NCI-H1436 (cell line): Measurements from ENCODE around the gene SHB.
"Not testable (repeated sequence)": the region's sequence is repeated elsewhere in the genome, so short reads cannot be mapped to it uniquely, and the experiment has no call there.

Experiments used
- DNase-seq: peaks from one replicate; lab custom pipeline; 2025; lab: John Stamatoyannopoulos, UW

SHB gene

DNA sequence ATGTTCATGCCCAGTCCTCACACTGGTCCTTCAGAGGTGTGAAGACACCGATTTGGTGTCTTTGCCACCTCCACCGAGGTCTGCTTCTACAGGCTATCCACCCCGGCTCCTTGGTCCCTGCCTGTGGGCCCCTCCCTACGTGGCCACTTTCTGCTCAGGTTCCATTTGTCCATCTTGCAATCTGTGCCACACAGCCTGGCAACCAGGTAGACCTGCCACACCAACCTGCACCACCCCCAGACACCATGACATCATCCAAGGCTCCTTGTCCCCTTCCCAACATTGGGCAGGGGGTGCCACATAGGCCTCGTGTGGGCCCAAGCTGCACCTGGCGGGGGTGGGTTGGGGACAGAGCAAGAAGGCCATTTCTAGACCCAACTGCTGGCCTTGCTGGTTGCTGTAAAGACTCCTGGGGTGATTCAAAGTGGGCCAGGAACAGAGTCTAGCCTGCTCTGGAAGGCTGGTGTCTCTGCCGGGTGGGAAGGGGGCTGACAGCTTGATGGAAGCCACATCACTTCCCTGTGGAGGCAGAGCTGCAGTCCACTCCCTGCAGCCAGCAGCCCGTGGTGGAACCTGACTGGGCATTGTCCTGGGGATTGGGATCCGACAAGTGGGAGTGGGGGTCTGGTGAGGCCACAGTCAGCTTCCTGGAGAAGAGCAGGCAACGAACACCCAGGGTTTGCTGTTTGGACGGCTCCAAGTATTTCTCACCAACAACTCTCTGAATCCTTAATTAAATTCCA, 99.3 kb downstream of the SHB start:
- no peak for DNase-seq

DNA sequence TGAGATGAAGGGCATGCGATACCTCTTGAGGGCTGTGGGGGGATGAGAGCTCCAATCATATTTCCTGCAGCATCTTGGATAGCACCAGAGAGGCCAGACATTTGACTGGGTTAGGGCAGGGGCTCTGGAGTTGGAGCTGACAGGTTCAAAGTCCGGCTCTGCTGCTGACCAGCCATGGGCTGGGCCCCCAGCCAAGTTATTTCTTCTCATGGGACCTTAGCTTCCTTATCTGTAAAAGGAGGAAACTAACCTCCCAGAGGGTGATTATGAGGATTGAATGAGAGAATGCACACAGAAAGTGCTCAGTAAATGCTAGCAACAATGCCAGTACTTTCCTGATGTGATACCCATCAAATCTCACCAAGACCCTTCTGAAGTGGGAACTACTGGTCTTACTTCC, 99.9 kb downstream of the SHB start:
- no peak for DNase-seq

DNA sequence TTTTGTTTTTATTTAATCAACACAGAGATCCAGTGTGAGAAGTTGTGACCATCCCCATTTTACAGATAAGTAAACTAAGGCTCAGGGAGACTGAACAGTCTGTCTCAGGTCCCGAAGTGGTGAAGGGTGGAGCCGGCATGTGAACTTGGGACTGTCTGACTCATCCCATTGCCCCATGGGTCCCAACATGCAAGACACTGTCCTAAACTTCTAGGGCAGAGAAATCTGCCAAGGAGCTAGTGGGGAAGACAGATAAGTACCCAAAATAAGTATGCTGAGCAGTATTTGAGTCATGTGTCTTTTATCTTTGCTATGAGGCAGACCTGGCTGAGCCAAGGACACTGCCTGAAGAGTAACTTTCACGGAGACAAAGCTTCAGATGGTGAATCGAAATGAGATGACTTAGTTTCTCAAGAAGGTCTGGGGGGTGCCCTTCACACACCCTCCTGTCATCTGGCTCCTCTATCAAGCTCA, 100.8 kb downstream of the SHB start:
- DNase-seq, result no peak

DNA sequence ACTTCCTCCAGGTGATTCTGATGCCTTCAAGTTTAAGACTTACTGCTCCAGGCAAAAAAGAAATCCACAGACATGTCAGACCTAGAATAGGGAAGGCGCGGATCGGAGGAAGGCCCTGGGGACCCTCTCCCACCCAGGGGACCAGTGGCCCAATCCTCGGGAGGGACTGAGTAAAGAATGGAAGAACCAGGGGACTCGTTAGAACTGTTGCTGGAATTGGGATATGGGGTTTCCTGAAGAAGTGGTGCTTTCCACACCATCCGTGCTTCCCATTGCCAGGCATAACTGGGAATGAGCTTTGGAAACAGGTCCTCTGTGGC, 101.3 kb downstream of the SHB start:
- no peak for DNase-seq

DNA sequence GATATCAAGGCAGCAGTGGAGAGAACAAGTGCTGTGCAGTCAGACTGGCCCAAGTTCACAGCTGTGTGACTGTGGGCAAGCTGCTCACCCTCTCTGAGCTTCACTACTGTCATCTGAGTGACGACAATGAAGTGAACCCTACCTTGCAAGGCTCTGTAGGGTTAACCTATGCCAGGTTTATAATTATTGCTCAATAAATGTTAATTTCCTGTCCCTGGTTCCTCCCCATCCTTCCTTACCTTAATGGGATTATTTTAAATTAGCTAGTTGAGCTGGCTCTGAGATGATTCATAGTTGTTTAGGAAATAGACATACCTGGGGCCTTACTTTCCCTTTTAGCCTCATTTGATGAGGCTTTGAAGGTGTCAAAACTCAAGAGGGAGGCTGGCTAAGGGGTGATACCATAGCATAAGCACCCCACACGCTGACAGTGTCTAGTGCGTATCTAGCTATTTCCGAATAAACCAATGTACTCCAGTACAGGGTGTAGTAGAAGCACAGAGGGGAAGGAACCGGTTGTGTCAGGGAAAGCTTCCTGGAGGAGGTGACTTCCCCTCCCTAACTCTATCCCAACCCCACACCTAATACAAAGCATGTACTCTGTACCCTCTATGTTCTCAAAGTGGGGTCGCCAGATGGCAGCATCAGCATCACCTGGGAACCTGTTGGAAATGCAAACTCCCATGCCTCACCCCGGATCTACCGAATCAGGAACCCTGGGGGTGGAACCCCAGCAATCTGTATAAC, 101.8 kb downstream of the SHB start:
- DNase-seq, result no peak

DNA sequence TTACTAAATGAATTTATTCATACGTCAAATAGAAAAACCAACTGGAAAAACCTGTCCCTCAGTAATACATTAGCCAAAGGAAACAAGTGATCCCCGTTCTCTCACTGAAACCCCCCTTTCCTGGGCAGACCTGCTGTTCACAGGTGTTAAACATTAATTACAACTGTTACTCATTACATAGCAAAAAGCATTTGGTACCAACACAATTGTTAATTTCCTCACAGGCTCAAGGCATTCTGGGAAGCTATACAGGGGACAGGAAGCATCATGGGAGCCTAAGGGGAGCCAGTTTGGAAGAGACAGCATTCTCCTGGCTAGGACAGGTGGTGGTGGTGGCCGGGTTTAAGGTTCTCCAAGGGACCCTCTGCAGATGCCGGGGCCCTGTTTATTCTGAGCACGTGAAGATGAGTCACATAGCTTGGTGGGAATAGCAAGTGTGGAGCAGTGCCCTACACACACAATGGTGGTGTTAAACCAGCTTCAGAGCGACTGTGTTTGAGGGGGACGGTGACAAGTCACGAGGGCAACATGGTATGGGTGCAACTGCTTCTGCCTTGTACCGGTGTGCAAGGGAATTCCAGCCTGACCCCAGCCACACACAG, 102.5 kb downstream of the SHB start:
- no peak for DNase-seq

DNA sequence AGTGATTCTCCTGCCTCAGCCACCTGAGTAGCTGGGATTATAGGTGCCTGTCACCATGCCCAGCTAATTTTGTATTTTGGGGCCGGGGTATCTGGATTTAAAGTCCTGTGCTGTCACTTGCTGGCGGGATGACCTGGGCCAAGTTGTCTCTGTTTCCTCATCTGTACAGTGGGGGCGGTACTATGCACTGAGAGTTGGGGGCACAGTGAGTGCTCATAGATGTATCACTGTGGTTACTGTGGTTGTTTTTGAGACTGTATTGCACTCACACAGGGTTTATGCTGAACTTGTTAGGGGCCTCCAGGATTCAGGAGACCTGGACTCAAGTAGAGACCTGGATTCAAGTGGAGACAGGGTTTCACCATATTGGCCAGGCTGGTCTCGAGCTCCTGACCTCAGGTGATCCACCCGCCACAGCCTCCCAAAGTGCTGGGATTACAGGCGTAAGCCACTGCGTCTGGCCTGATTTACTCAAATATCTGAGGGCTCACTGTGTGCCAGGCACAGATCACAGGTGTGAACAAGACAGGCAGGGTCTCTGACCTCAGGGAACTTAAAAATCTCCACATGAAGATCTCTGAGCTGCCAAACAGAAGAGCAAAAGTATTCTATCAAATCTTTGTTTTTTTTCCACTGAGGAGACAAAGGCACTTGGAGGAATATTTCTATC, 103.2 kb downstream of the SHB start:
- DNase-seq, result not testable (repeated sequence)

DNA sequence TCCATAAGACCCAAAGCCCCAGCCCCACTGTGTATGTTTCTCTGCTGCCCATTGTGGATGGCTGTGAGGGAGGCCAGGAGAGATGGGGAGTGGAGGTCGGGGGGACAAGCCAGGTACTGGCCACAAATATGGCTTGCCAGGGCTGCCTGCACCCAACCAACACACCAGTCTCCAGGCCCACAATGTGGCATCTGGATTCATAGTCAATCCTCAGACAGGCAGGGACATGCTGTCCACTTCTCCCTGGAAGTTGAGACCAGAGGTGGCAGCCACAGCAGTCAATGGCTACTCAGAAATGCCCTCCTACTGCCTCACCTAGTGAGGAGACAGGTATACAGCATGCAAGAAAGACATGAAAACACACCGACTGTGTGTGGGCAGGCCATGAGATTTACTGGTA, 103.9 kb downstream of the SHB start:
- no peak for DNase-seq

DNA sequence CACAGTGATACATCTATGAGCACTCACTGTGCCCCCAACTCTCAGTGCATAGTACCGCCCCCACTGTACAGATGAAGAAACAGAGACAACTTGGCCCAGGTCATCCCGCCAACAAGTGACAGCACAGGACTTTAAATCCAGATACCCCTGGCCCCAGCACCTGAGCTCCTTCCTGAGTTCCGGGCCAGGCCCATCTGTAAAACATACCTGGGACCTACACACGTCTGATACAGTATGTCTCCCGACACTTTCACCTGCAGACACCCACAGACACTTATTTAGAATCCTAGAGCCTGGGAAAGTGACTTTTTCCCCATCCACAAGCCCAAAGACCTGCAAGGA, 104.3 kb downstream of the SHB start:
- DNase-seq, result no peak

DNA sequence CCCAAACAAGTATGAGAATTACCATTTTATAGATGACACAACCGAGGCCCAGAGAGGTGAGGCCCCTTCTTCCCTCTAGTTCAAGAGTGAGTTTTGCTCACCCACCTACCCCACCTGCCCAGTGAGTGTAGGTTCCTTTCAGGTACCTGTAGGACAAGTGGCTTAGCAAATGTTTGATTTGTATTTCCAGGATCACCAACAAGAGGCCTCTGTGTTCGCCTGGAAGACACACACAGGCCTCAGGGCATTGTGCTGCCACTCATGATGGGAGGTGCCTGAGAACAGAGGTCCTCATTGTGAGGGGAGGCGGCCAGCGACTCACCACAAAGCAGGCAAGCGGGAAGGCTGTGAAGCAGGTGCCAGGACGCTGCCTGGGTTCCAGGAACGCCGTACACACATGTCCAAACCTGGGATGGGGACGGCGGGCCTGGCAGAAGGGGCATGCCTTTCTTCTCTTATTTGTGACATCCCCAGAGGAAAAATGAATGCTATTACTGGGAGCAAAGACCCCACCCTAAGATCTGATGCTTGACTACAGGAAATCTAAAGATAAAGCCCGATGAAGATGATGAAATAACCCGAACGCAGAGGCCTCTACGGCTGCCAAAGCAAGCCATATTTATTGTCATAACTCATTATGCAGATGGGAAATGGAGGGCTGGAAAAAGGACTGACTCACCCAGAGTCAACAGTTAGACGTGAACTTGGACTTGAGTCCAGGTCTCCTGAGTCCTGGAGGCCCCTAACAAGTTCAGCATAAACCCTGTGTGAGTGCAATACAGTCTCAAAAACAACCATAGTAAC, 104.9 kb downstream of the SHB start:
- peak; percentile 63 for DNase-seq

DNA sequence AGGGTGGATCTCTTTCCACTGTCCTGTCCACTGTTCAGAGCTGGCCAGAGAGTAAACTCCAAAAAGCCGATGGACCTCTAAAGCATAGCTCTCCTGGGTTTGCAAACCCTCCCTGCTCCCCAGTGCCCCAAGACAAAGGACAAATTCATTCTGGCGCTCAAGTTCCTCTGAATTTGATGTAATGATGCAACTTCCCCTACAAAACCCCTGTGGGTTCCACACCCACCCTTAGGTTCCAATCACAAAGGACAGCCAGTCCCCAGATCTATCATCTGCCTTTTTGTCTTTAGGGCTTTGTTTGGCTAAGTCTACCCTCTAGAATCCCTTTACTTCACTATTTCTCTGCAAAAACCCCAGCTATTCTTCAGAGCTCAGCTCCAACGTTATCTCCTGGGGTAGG, 107.7 kb downstream of the SHB start:
- DNase-seq, result no peak

DNA sequence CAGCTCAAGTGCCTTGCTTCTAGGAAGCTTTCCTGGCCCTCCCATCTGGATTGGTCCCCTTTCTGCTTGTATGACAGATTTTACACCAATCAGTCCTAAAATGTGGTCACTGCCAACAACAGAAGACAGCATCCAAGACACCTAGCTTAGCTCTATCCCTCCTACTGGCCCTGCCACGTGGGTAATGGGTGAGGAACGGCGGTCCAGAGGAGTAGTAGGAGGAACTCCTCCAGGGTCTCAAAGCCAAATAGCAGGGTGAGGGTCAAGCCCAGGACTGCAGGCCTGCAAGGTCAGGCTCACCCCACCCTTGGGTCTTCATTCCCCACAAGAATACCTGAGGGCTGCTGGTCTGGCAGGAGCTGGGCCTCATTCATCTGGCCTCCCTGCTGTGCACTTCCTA, 108.4 kb downstream of the SHB start:
- DNase-seq, result no peak

DNA sequence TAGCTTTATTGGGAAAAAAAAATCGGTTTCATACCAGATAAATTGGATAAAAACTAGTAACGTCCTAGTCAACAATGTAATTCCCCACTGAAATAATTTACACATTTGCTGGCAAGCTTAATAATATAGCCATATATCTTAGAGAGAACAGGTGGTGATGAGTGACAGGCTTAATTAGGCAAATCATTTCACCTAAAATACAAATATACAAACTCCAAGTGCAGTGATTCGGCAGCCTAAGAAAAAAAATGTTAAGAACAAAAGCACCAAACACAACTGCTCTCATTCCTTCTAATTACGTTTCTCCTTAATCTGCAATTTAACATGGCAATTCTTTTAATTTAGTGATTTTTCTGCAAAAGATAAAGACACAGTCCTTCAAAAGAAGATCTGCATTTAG, 109.1 kb downstream of the SHB start:
- no peak for DNase-seq

DNA sequence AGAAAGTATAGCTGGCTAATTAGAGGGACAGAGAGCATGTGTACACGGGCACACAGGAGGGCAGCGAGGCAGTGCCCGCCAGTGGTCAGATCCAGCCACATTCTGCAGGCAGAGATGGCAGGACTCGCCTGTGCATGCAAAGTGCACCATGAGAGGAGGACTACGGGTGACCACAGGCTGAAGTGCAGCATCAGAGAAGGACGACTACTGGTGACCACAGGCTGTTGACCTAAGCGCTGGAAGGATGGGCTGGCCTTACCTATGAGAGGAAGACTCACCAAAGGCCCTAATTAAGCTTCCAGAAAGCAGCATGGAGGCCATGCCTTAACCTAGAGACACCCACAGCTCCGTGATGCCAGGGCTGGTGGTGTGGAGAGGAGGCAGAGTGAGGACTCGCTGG, 110.9 kb downstream of the SHB start:
- DNase-seq, result no peak

DNA sequence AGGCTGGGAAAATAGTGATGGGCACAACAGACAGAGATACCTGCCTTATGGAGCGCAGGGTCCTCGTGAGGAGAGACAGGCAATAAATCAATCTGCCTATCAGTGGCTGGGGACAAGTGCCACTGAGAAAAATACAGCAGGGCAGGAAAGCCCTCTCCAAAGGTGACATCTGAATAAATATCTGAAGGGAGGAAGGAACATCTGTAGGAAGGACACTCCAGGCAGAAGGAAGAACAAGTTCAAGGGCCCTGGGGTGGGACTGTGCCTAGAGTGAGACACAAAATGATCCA, 111.4 kb downstream of the SHB start:
- DNase-seq, result no peak

DNA sequence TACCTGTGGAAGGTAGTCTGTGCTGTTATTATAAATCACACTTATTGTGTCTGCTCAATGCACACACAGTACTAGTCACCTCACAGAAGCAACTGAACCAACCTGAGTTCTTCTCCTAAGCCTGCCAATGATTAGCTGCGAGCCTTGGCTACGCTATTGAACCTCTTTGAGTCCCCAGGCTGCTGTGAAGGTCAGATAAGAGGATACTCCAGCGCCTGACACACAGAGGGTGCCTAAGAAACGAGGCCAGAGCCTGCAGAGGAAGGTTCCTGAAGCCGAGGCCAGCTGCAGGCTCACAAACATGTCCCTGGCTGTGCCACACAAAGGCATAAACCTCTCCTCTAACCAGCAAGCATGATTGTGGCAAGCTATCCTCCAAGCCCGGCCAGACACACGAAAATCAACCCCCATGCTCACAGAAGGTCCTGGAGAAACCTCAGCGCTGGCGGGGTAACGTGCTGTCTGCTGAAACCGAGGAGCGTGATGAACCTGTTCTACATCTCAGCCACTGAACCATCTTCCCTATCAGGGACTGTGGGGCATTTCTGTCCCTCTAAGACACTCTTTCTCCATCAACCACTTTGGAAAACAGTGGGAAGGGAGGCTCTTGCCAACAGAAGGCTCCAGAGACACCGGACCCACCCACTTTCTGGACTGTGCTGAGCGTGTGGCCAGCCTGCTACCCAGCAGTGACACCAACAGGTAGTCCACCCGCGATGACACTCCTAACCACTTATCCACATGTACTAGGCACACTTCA, 111.9 kb downstream of the SHB start:
- no peak for DNase-seq

DNA sequence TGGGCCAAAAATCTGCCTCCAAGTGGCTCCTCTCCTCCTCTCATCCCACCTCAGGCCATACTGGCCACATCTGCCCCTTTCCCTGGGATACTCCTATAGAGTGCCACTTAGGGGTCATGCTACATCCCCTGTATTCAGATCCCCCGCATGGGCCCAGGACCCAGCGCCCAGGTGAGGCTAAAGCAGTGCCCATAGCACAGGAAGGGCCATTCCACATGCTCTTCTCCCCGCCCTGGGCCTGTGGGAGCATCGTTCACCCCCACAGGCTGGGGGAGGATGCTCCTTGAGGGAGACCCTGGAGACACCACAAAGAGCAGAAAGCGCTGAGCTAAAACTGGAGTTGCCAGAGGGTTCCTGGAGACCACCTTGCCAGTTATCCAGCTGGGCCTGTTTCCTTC, 112.6 kb downstream of the SHB start:
- DNase-seq, result no peak

DNA sequence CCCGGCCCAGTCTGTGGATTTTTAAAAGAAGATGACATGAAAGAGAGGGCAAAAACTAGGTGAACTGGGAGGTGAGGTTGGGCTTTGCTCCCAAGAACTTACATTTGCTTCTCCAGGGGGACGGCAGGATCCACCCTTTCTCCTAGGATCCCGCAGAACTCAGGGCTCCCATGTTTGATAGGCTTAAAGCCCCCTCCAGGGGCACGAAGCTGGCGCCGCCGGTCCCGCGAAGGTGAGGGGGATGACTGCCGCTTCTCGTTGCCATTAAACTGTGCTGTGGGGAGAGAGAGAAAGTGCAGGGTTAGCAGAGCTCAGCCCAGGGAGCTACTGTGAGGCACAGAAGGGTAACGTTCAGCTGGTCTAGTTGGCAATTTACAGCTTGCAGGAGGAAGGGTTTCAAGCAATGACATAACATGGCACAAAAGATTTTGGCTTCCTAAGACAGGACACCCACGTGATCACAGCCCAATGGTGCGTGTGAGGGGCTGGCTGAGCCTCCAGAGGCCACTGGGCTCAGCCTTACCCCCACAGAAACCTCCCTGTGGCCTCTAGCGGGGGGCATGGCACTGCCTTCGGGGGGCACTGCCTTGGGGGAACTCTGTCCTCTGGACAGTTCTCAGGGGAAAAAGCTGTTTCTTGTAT, 113.1 kb downstream of the SHB start:
- DNase-seq, result no peak

DNA sequence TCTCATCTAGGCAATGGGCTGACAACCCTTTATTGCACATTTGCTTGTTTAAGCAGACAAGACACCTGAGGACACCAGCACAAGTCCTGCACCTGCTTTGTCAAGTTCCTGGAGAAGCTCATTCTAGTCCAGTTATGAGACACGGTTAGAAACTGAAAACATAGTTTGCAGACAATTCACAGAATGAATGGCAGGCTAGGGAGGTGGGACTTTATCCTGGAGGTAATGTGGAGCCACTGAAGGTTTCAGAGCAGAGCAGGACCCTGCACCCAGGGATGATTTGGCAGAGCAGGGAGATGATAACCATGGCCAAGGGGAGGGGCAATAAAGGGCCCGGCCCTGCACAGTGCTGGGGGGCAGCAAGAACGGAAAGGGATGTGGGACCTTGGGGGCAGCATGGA, 114.4 kb downstream of the SHB start:
- no peak for DNase-seq

DNA sequence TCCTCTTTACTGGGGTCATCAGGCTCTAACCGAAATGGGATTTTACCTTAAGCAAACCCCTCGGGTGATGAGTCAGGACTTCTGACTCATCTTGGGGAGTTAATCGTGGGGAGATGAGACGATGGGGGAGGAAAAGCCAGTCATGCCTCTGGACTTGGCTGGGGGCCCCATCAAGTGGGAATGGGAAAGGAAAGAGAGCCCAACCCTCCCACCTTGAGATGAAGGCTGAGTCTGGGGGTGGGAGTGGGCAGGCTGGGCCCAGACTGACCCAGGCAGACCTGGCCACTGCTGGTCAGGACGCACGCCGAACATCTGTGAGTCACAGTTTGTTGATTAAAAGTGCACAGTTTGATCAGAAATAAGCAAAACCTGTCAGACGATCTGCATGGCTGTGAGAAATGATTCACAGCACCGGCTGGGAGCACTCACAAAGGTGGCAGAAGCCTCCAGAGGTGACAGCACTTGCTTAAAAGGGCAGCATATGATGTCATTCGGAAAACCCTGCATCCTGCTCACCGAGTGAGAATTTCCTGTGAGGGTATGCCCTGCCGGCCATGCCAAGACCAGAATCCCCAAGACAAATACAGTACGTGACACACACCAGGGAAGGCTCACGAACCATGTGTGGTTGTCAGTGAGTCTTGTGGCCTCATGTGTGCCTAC, 115.1 kb downstream of the SHB start:
- DNase-seq, result no peak
